HEK293 (cell line): ENCODE results near the gene CACNG4.

Experiments used
- CTCF ChIA-PET: fragments of 350-600 bp; formaldehyde crosslinking; extraction: SDS; loops from one replicate; lab custom pipeline; 2021; ENCODE audit warnings: antibody characterized with exemption; lab: Yijun Ruan, JAX
- POLR2A ChIA-PET: fragments of 300-600 bp; formaldehyde crosslinking; extraction: SDS; loops from one replicate; lab custom pipeline; 2020; ENCODE audit warnings: antibody characterized with exemption, inconsistent platforms; lab: Yijun Ruan, JAX
- H3K27ac ChIP-seq: fragments of 200-500 bp; sonication (Bioruptor generic); 2 replicates; pipeline ENCODE4 v1.5.1; 2014; ENCODE audit warnings: low read depth, low read length, control low read depth, inconsistent platforms; ENCODE audit errors: extremely low read depth
- H3K36me3 ChIP-seq, 2 experiments: fragments of 200-500 bp in 1 of 2; sonication (Bioruptor generic) in 1 of 2; 1 replicate in 1 of 2; 2 replicates in 1 of 2; pipeline ENCODE4 v1.5.1; 2014 to 2017; ENCODE audit warnings: inconsistent platforms in 2 of 2, low read length in 2 of 2; ENCODE audit not compliant: control insufficient read depth in 2 of 2, insufficient read depth in 1 of 2
- H3K4me1 ChIP-seq: fragments of 200-500 bp; sonication (Bioruptor generic); 2 replicates; pipeline ENCODE4 v1.5.1; 2014; ENCODE audit warnings: mild to moderate bottlenecking, low read length, inconsistent platforms; ENCODE audit not compliant: control insufficient read depth, insufficient read depth
- H3K4me3 ChIP-seq: 2 replicates; pipeline ENCODE4 v1.5.1; 2011; ENCODE audit warnings: low read depth, mild to moderate bottlenecking, control low read depth, low read length, moderate library complexity
- H3K9me3 ChIP-seq: fragments of 200-500 bp; sonication (Bioruptor generic); 2 replicates; pipeline ENCODE4 v1.5.1; 2014; ENCODE audit warnings: low read depth, low read length, inconsistent platforms; ENCODE audit not compliant: control insufficient read depth, insufficient read depth
- ATF2 ChIP-seq: fragments of 450-650 bp; formaldehyde crosslinking; IDR thresholded peaks from 2 replicates; pipeline ENCODE4 v1.5.1; 2016; ENCODE audit warnings: missing biosample characterization, missing genetic modification characterization, low read depth
- GFI1B ChIP-seq: fragments of 450-650 bp; formaldehyde crosslinking; IDR thresholded peaks from 2 replicates; pipeline ENCODE4 v1.5.1; 2016; ENCODE audit warnings: missing biosample characterization, missing genetic modification characterization
- GLIS2 ChIP-seq: fragments of 450-650 bp; formaldehyde crosslinking; IDR thresholded peaks from 2 replicates; pipeline ENCODE4 v1.5.1; 2016; ENCODE audit warnings: missing biosample characterization, missing genetic modification characterization
- KLF1 ChIP-seq: fragments of 450-650 bp; formaldehyde crosslinking; IDR thresholded peaks from 2 replicates; pipeline ENCODE4 v1.5.1; 2016; ENCODE audit warnings: missing biosample characterization, missing genetic modification characterization
- KLF16 ChIP-seq: fragments of 450-650 bp; formaldehyde crosslinking; IDR thresholded peaks from 2 replicates; pipeline ENCODE4 v1.5.1; 2017; ENCODE audit warnings: missing biosample characterization, missing genetic modification characterization
- PATZ1 ChIP-seq: fragments of 450-650 bp; formaldehyde crosslinking; IDR thresholded peaks from 2 replicates; pipeline ENCODE4 v1.5.1; 2016; ENCODE audit warnings: missing biosample characterization, missing genetic modification characterization
- RBAK ChIP-seq: fragments of 450-650 bp; formaldehyde crosslinking; IDR thresholded peaks from 2 replicates; pipeline ENCODE4 v1.5.1; 2016; ENCODE audit warnings: missing biosample characterization, missing genetic modification characterization
- SCRT1 ChIP-seq: fragments of 450-650 bp; formaldehyde crosslinking; IDR thresholded peaks from 2 replicates; pipeline ENCODE4 v1.5.1; 2016; ENCODE audit warnings: missing biosample characterization, missing genetic modification characterization, borderline replicate concordance
- SCRT2 ChIP-seq: fragments of 450-650 bp; formaldehyde crosslinking; IDR thresholded peaks from 2 replicates; pipeline ENCODE4 v1.5.1; 2016; ENCODE audit warnings: missing biosample characterization, missing genetic modification characterization
- SP3 ChIP-seq: fragments of 450-650 bp; formaldehyde crosslinking; IDR thresholded peaks from 2 replicates; pipeline ENCODE4 v1.5.1; 2016; ENCODE audit warnings: missing biosample characterization, missing genetic modification characterization
- ZBTB8A ChIP-seq: fragments of 450-650 bp; formaldehyde crosslinking; IDR thresholded peaks from 2 replicates; pipeline ENCODE4 v1.5.1; 2016; ENCODE audit warnings: missing biosample characterization, missing genetic modification characterization
- ZNF121 ChIP-seq: fragments of 450-650 bp; formaldehyde crosslinking; IDR thresholded peaks from 2 replicates; pipeline ENCODE4 v1.5.1; 2016; ENCODE audit warnings: missing biosample characterization, missing genetic modification characterization
- ZNF19 ChIP-seq: fragments of 450-650 bp; formaldehyde crosslinking; IDR thresholded peaks from 2 replicates; pipeline ENCODE4; 2016; ENCODE audit warnings: missing biosample characterization, missing genetic modification characterization, low read depth
- ZNF335 ChIP-seq: fragments of 450-650 bp; formaldehyde crosslinking; conservative IDR thresholded peaks from 2 replicates; pipeline ENCODE4 v1.5.1; 2016; ENCODE audit warnings: missing biosample characterization, missing genetic modification characterization
- ZNF561 ChIP-seq: fragments of 450-650 bp; IDR thresholded peaks from 2 replicates; pipeline ENCODE4 v1.5.1; 2018; ENCODE audit warnings: missing biosample characterization, missing genetic modification characterization, borderline replicate concordance
- ZNF670 ChIP-seq: fragments of 450-650 bp; formaldehyde crosslinking; IDR thresholded peaks from 2 replicates; pipeline ENCODE4 v1.5.1; 2016; ENCODE audit warnings: missing biosample characterization, missing genetic modification characterization, low read depth
- ZNF677 ChIP-seq: fragments of 450-650 bp; IDR thresholded peaks from 2 replicates; pipeline ENCODE4 v1.5.0; 2018; ENCODE audit warnings: missing biosample characterization, mild to moderate bottlenecking, missing genetic modification characterization, moderate library complexity
- TF ChIP-seq, protein P1 (sequence below): IDR thresholded peaks from 2 replicates; pipeline ENCODE4 v1.6.1; 2011; ENCODE audit warnings: mild to moderate bottlenecking, low read depth, low read length, borderline replicate concordance
- TF ChIP-seq, protein P2 (sequence below): fragments of 450-650 bp; formaldehyde crosslinking; IDR thresholded peaks from 2 replicates; pipeline ENCODE4 v1.5.1; 2016; ENCODE audit warnings: missing biosample characterization, missing genetic modification characterization
- TF ChIP-seq, protein P3 (sequence below): sonication (generic); formaldehyde crosslinking; IDR thresholded peaks from 2 replicates; pipeline ENCODE4 v1.8.1; 2022; ENCODE audit warnings: mild to moderate bottlenecking, moderate library complexity, missing genetic modification reagents

Gene CACNG4

GRCh38 chr17:66964930-66965800 is 658 bp downstream of the CACNG4 start (continued):
- TF ChIP-seq KLF1 (tag by site-specific recombination), result peak; percentile 36; the same call in 1 of the 2 replicates
- TF ChIP-seq ZNF121, result 0 out of 2 replicates have a peak, but pooled peaks have one; percentile 12
- TF ChIP-seq ZNF19 (tag by site-specific recombination), result no peak
- no peak for TF ChIP-seq ZNF677 (tag by site-specific recombination)
- TF ChIP-seq ZNF335 (tag by site-specific recombination), result peak; percentile 63; the same call in 1 of the 2 replicates
- TF ChIP-seq ATF2, result no peak
- TF ChIP-seq ZNF670 (tag by site-specific recombination), result no peak

- Histone ChIP-seq H3K4me1 (no peaks in the 10 kb centered on the region), H3K4me3 (peak overlapping the region; percentile 40), H3K9me3 (no peaks in the 10 kb centered on the region), H3K36me3 (no peaks in the 10 kb centered on the region), H3K27ac (no peak overlapping the region)
- ChIA-PET CTCF (interaction anchor here (0.5 kb wide), 1 partner anchor 231 kb away, joined by 3 read pairs; no protein-coding TSS in a partner anchor), POLR2A (no interaction called here)
- TF ChIP-seq GFI1B (tag by site-specific recombination) (no peak), ZBTB8A (peak; percentile 59), ZNF561 (tag by site-specific recombination) (no peak), KLF16 (0 out of 2 replicates have a peak, but pooled peaks have one; percentile 18), RBAK (no peak), PATZ1 (peak; percentile 49), SP3 (tag by site-specific recombination) (peak; percentile 9; the same call in 1 of the 2 replicates), GLIS2 (tag by site-specific recombination) (peak; percentile 44; the same call in 1 of the 2 replicates), SCRT2 (tag by site-specific recombination) (peak; percentile 89), SCRT1 (tag by site-specific recombination) (0 out of 2 replicates have a peak, but pooled peaks have one; percentile 23)
- TF ChIP-seq, protein P1, sequence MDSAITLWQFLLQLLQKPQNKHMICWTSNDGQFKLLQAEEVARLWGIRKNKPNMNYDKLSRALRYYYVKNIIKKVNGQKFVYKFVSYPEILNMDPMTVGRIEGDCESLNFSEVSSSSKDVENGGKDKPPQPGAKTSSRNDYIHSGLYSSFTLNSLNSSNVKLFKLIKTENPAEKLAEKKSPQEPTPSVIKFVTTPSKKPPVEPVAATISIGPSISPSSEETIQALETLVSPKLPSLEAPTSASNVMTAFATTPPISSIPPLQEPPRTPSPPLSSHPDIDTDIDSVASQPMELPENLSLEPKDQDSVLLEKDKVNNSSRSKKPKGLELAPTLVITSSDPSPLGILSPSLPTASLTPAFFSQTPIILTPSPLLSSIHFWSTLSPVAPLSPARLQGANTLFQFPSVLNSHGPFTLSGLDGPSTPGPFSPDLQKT, result no peak
- TF ChIP-seq, protein P2, sequence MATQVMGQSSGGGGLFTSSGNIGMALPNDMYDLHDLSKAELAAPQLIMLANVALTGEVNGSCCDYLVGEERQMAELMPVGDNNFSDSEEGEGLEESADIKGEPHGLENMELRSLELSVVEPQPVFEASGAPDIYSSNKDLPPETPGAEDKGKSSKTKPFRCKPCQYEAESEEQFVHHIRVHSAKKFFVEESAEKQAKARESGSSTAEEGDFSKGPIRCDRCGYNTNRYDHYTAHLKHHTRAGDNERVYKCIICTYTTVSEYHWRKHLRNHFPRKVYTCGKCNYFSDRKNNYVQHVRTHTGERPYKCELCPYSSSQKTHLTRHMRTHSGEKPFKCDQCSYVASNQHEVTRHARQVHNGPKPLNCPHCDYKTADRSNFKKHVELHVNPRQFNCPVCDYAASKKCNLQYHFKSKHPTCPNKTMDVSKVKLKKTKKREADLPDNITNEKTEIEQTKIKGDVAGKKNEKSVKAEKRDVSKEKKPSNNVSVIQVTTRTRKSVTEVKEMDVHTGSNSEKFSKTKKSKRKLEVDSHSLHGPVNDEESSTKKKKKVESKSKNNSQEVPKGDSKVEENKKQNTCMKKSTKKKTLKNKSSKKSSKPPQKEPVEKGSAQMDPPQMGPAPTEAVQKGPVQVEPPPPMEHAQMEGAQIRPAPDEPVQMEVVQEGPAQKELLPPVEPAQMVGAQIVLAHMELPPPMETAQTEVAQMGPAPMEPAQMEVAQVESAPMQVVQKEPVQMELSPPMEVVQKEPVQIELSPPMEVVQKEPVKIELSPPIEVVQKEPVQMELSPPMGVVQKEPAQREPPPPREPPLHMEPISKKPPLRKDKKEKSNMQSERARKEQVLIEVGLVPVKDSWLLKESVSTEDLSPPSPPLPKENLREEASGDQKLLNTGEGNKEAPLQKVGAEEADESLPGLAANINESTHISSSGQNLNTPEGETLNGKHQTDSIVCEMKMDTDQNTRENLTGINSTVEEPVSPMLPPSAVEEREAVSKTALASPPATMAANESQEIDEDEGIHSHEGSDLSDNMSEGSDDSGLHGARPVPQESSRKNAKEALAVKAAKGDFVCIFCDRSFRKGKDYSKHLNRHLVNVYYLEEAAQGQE (tag by site-specific recombination), result peak; percentile 88
- TF ChIP-seq, protein P3, sequence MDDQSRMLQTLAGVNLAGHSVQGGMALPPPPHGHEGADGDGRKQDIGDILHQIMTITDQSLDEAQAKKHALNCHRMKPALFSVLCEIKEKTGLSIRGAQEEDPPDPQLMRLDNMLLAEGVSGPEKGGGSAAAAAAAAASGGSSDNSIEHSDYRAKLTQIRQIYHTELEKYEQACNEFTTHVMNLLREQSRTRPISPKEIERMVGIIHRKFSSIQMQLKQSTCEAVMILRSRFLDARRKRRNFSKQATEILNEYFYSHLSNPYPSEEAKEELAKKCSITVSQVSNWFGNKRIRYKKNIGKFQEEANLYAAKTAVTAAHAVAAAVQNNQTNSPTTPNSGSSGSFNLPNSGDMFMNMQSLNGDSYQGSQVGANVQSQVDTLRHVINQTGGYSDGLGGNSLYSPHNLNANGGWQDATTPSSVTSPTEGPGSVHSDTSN (CRISPR knock-in tag), result 0 out of 2 replicates have a peak, but pooled peaks have one; percentile 25
Observed at GRCh38 chr17:66965801-66966262, 1.3 kb downstream of the CACNG4 start.
